SU-DHL-6 (cell line): Measurements from ENCODE around the gene ST3GAL3.

Experiments used
- H2AFZ ChIP-seq: fragments of 200-600 bp; sonication (generic); 2 replicates; pipeline ENCODE4 v1.6.1; 2014; ENCODE audit warnings: low read depth, mild to moderate bottlenecking, moderate library complexity, mixed read lengths, antibody characterized with exemption, low read length; ENCODE audit not compliant: severe bottlenecking
- H3F3A ChIP-seq: fragments of 200-600 bp; shearing (Covaris generic); 2 replicates; pipeline ENCODE4 v1.6.0; 2016; ENCODE audit warnings: antibody characterized with exemption, mild to moderate bottlenecking; ENCODE audit not compliant: insufficient read depth
- H3K27ac ChIP-seq: fragments of 200-600 bp; sonication (generic); 2 replicates; pipeline ENCODE4 v1.5.1; 2016; ENCODE audit warnings: low read depth, mild to moderate bottlenecking, low read length, moderate library complexity, mixed read lengths
- H3K27me3 ChIP-seq: fragments of 200-600 bp; sonication (generic), shearing (Covaris generic); 2 replicates; pipeline ENCODE4 v1.6.0; 2014; ENCODE audit warnings: mild to moderate bottlenecking, low read length
- H3K36me3 ChIP-seq: fragments of 200-600 bp; sonication (generic); 2 replicates; pipeline ENCODE4 v1.6.1; 2014; ENCODE audit warnings: mild to moderate bottlenecking, low read length, mixed read lengths
- H3K4me2 ChIP-seq: fragments of 300-600, 200-600 bp; shearing (Covaris generic), sonication (generic); 2 replicates; pipeline ENCODE4 v1.6.0; 2014; ENCODE audit warnings: low read length, low read depth, mild to moderate bottlenecking; ENCODE audit not compliant: poor library complexity, severe bottlenecking
- H3K4me3 ChIP-seq: fragments of 200-600 bp; sonication (generic); 2 replicates; pipeline ENCODE4 v1.5.1; 2014; ENCODE audit warnings: antibody characterized with exemption, low read length, mild to moderate bottlenecking, mixed read lengths; ENCODE audit not compliant: insufficient read depth, poor library complexity, severe bottlenecking
- H3K79me2 ChIP-seq: fragments of 200-600 bp; sonication (generic); 2 replicates; pipeline ENCODE4 v1.6.1; 2014; ENCODE audit warnings: mild to moderate bottlenecking, low read length, moderate library complexity; ENCODE audit not compliant: insufficient read depth
- H3K9ac ChIP-seq: fragments of 200-600 bp; sonication (generic); 2 replicates; pipeline ENCODE4 v1.7.0; 2014; ENCODE audit warnings: mild to moderate bottlenecking, low read length
- H3K9me2 ChIP-seq: fragments of 200-600 bp; sonication (generic); replicated peaks from 2 replicates; pipeline ENCODE4 v1.6.1; 2014; ENCODE audit warnings: low read length; ENCODE audit not compliant: insufficient read depth
- H3K9me3 ChIP-seq: fragments of 200-600 bp; sonication (generic); 2 replicates; pipeline ENCODE4 v1.6.1; 2014; ENCODE audit warnings: low read length, mixed read lengths; ENCODE audit not compliant: insufficient read depth
- H4K20me1 ChIP-seq: fragments of 200-600 bp; sonication (generic); 2 replicates; pipeline ENCODE4 v1.6.1; 2014; ENCODE audit warnings: low read depth, mild to moderate bottlenecking, antibody characterized with exemption, low read length, moderate library complexity, mixed read lengths
- CTCF ChIP-seq: fragments of 200-600 bp; sonication (generic); IDR thresholded peaks from one replicate; pipeline ENCODE4 v1.5.1; 2017; ENCODE audit warnings: antibody characterized with exemption, mild to moderate bottlenecking, low read length, moderate library complexity; ENCODE audit not compliant: insufficient read depth, poor library complexity, severe bottlenecking
- EZH2phosphoT487 ChIP-seq: fragments of 200-600 bp; sonication (generic), shearing (Covaris generic); conservative IDR thresholded peaks from 2 replicates; pipeline ENCODE4 v1.6.1; 2018; ENCODE audit warnings: mild to moderate bottlenecking, antibody characterized with exemption, low read length, moderate library complexity, mixed read lengths

The ST3GAL3 gene

GRCh38 chr1:43844114-43844513 is 136.8 kb downstream of the ST3GAL3 start:
- no peak overlapping the region for H2AFZ ChIP-seq
- H3K27me3 ChIP-seq: no peaks in the 10 kb centered on the region
- no peaks in the 10 kb centered on the region for H3K9me3 ChIP-seq
- H3K9me2 ChIP-seq: no peaks in the 10 kb centered on the region
- TF ChIP-seq EZH2phosphoT487 (no peak), CTCF (no peak)
- no peak overlapping the region for H3K9ac ChIP-seq
- 0 out of 2 replicates have a peak, but pooled peaks cover 3% of the 10 kb centered on the region for H3K36me3 ChIP-seq
- H3K79me2 ChIP-seq: no peaks in the 10 kb centered on the region
- H3F3A ChIP-seq: no peaks in the 10 kb centered on the region
- H3K4me2 ChIP-seq: no peak overlapping the region
- no peak overlapping the region for H3K4me3 ChIP-seq
- no peak overlapping the region for H3K27ac ChIP-seq
- H4K20me1 ChIP-seq: no peaks in the 10 kb centered on the region

GRCh38 chr1:43847290-43847689 is 140.0 kb downstream of the ST3GAL3 start:
- no peaks in the 10 kb centered on the region for H4K20me1 ChIP-seq
- H3K4me2 ChIP-seq: no peak overlapping the region
- no peaks in the 10 kb centered on the region for H3F3A ChIP-seq
- no peak overlapping the region for H3K4me3 ChIP-seq
- 0 out of 2 replicates have a peak, but pooled peaks cover 3% of the 10 kb centered on the region for H3K36me3 ChIP-seq
- no peaks in the 10 kb centered on the region for H3K9me2 ChIP-seq
- H3K27ac ChIP-seq: no peak overlapping the region
- no peaks in the 10 kb centered on the region for H3K27me3 ChIP-seq
- no peaks in the 10 kb centered on the region for H3K9me3 ChIP-seq
- no peak for TF ChIP-seq EZH2phosphoT487
- no peak for TF ChIP-seq CTCF
- no peak overlapping the region for H3K9ac ChIP-seq
- no peak overlapping the region for H2AFZ ChIP-seq
- H3K79me2 ChIP-seq: no peaks in the 10 kb centered on the region

- H3K4me3 ChIP-seq: no peak overlapping the region
- no peaks in the 10 kb centered on the region for H3K27me3 ChIP-seq
- H4K20me1 ChIP-seq: no peaks in the 10 kb centered on the region
- no peak overlapping the region for H2AFZ ChIP-seq
- no peaks in the 10 kb centered on the region for H3F3A ChIP-seq
- no peak overlapping the region for H3K4me2 ChIP-seq
- TF ChIP-seq EZH2phosphoT487: no peak
- no peak for TF ChIP-seq CTCF
- H3K36me3 ChIP-seq: 0 out of 2 replicates have a peak, but pooled peaks cover 3% of the 10 kb centered on the region
- no peaks in the 10 kb centered on the region for H3K79me2 ChIP-seq
- H3K27ac ChIP-seq: no peak overlapping the region
- no peaks in the 10 kb centered on the region for H3K9me2 ChIP-seq
- no peaks in the 10 kb centered on the region for H3K9me3 ChIP-seq
- H3K9ac ChIP-seq: no peak overlapping the region
These were observed 140.5 kb downstream of the ST3GAL3 start for GRCh38 chr1:43847882-43848281.
